ENCODE results near the gene RAD51C. TPM values are rescaled to one million over a fixed set of nuclear protein-coding genes. Genes with fewer than 3 reads are reported as not detected.
"Not testable (repeated sequence)": the region's sequence is repeated elsewhere in the genome, so short reads cannot be mapped to it uniquely, and the experiment has no call there.

The RAD51C gene
- total RNA-seq, 1 experiment from 2014 or later: 50.7 TPM

DNA sequence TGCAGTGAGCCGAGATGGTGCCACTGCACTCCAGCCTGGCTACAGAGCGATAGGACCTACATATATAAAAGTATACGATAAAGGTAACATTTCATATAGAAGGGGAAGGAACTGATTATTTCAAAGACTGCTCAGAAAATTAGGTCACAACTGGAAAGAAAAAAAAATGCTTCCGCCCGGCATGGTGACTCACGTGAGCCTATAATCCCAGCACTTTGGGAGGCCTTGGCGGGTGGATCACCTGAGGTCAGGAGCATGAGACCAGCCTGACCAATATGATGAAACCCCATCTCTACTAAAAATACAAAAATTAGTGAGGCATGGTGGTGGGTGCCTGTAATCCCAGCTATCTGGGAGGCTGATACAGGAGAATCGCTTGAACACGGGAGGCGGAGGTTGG is 8.4 kb upstream of the RAD51C start:
- DNase-seq (ENCODE audit: low read depth): peak; percentile 11

- not testable (repeated sequence) for DNase-seq (ENCODE audit: low read depth)
These were observed 7.9 kb upstream of the RAD51C start for GRCh38 chr17:58684462-58684861.

DNA sequence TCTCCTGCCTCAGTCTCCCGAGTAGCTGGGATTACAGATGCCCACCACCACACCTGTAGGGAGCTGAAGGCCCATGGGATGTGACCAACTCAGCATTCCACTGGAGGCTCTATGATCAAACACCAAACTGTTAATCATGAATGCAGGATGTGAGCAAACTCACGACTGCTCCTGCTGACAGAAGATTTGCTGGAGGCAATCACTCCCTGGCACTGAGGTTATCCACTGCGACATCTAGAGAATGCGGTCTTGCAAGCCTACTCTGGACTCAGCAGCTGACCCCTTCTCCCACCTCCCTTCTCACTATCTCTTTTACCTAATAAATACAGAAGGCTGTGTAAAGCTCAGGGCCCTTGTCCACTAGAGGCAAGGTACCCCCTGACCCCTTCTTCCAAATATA is 5.4 kb upstream of the RAD51C start:
- no peak for DNase-seq (ENCODE audit: low read depth)

GRCh38 chr17:58688521-58688920 is 3.9 kb upstream of the RAD51C start:
- DNase-seq (ENCODE audit: low read depth): no peak

DNA sequence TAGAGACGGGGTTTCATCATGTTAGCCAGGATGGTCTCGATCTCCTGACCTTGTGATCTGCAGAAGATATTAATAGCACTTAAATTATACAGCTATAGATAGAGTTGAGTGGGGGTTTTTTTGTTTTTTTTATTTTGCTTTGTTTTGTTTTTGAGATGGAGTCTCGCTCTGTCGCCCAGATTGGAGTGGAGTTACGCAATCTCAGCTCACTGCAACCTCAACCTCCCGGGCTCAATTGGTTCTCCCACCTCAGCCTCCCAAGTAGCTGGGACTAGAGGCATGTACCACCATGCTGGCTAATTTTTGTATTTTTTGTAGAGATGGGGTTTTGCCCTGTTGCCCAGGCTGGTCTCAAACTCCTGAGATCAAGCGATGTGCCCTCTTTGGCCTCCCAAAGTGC is 2.4 kb upstream of the RAD51C start:
- not testable (repeated sequence) for DNase-seq (ENCODE audit: low read depth)

GRCh38 chr17:58691701-58692238 is 632 bp upstream of the RAD51C start, which contains the start of gene TEX14:
Gene TEX14, minus strand, starts transcription at chr17:58692045. Its CDS starts 40,044 bp downstream, at chr17:58652001.
- no peak for DNase-seq (ENCODE audit: low read depth)

DNA sequence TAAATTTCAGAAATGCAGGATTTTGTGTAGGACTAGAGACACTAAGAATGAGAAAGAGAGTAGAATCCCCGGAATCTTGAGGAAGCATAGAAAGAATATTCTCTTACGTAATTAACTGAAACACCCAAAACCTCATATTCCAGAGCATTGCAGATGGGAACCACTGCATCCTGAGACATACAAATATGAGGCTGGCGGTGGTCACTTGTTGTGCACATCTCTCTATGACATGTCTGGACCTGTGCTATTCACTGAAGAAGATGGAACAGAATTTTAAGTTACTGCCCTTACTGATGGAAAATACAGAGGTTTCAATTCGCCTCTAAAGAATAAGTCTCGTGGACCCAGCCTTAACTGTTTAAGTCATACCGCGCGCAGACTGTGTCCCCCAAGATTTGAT is 806 bp downstream of the RAD51C start:
- DNase-seq (ENCODE audit: low read depth): no peak

GRCh38 chr17:58693751-58694150 is 1.3 kb downstream of the RAD51C start:
- no peak for DNase-seq (ENCODE audit: low read depth)

GRCh38 chr17:58694302-58694701 is 1.9 kb downstream of the RAD51C start:
- DNase-seq (ENCODE audit: low read depth): no peak

- no peak for DNase-seq (ENCODE audit: low read depth)
These were observed 2.4 kb downstream of the RAD51C start for GRCh38 chr17:58694826-58695225.

DNA sequence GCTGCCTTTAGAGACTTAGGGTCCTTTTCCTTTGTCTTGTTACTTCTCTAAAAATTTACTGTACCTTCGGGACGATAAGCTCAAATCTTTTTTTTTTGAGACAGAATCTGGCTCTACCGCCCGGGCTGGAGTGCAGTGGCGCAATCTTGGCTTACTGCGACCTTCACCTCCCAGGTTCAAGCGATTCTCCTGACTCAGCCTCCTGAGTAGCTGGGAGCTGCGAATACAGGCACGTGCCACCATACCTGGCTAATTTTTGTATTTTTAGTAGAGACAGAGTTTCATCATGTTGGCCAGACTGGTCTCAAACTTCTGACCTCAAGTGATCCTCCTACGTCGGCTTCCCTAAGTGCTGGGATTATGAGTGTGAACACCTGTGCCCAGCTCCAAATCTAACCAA is 7.4 kb downstream of the RAD51C start:
- DNase-seq (ENCODE audit: low read depth): no peak

DNA sequence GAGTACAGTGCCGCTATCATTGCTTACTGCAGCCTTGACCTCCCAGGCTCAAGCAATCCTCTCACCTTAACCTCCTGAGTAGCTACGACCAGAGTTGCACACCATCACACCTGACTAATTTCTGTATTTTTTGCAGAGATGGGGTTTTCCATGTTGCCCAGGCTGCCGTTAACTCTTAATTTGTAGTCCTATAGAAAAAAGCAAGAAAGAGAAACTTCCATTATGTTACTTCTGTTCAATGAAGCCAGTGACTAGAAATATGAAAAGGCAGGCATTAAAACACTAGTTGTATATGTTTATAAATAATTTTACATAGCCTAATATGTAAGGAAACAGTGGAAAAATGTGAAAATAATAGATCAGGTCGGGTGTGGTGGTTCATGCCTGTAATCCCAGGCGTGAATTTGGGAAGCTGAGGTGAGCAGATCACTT is 9.7 kb downstream of the RAD51C start:
- no peak for DNase-seq (ENCODE audit: low read depth)

GRCh38 chr17:58702708-58703107 is 10.3 kb downstream of the RAD51C start:
- DNase-seq (ENCODE audit: low read depth): no peak

GRCh38 chr17:58703137-58703915 is 10.9 kb downstream of the RAD51C start:
- DNase-seq (ENCODE audit: low read depth): peak; percentile 26

- DNase-seq (ENCODE audit: low read depth): no peak
These were observed 11.5 kb downstream of the RAD51C start for GRCh38 chr17:58703916-58704286.

DNA sequence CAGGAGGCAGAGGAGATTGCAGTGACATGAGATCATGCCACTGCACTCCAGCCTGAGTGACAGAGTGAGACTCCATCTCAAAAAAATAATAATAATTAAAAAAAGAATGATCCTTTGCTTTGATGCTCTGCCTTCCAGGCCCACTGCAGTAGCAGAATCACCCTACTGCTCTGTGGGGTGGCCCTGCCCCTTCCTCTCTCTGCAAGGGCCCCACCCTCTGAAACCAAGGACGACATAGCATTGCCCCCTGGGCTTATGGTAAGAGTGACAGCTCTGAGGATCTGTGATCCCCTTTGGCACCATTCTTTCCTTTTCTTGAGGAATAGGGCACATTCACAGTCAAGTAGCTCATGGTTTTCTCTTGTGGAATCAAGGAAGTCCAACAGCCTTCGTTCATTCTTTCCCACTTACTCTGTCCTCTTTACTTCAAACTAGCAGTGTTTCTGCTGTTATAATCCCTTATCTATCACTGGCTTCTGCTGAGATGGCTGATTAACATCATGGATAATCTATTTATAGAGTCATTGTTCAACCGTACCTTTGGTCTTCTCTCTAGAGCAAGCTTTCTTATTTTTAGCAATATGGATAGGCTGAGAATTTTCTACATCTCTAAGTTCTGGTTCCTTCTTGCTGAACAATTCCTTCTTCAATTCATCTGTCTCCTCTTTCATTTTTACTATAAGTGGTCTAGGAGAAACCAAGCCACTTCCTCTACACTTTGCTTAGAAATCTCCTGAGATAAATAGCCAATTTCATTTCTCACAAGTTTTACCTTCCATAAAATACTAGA is 14.1 kb downstream of the RAD51C start:
- no peak for DNase-seq (ENCODE audit: low read depth)

DNA sequence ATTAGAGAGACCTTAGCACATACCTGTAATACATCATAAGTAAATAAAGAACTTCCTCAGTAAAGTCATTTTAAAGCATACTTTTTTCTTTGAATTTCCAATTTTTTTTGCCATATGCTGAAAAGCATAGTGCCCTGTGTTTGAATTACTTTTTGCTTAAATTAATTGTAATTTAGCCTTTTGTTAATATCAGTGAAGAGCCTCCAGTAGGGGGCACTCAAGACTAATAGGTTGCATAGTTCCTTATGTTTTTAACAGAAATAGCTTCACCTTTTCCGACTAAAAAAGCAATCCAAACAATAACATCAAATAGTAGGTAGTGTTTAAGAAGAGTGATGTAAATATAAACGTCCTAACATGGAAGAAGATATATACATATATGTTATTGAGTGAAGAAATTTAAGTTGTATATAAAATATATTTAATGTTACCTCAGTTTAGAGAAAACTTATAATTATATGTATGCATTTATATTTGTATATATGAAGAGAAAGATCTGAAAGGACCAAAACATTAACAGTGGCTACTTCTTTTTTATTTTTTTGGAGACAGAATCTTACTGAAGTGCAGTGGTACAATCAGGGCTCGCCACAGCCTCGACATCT is 18.6 kb downstream of the RAD51C start:
- DNase-seq (ENCODE audit: low read depth): no peak

GRCh38 chr17:58722274-58722673 is 29.9 kb downstream of the RAD51C start:
- no peak for DNase-seq (ENCODE audit: low read depth)

GRCh38 chr17:58722696-58723095 is 30.3 kb downstream of the RAD51C start:
- DNase-seq (ENCODE audit: low read depth): no peak

DNA sequence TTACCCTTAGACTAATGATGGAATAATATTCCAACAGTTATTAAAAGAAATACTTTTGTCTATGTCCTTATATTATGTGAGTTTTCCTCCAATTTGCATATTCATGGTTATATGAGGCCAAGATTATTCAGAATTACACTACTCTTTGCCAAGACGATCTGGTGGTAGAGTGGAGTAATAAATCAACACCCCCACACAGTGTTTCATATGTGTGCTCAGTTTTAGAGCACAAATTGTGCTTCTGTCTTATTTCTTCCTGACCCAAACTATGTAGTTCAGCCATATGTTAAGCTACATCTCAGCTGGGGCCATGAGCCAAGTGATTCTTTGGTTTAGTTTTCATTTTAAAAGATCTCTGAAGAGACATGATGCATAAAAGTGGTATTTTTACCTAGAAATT is 36.4 kb downstream of the RAD51C start:
- DNase-seq (ENCODE audit: low read depth): no peak

GRCh38 chr17:58730937-58731336 is 38.5 kb downstream of the RAD51C start:
- DNase-seq (ENCODE audit: low read depth): no peak

DNA sequence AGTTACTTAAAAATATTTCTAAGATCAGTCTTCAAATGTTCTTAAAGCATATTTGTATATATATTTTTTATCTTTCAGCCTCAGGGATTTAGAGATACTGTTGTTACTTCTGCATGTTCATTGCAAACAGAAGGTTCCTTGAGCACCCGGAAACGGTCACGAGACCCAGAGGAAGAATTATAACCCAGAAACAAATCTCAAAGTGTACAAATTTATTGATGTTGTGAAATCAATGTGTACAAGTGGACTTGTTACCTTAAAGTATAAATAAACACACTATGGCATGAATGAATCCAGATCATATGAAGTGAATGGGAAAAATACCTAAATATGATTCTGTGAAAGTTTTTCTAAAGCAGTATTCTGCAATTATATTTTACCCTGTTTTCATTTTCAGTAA is 41.6 kb downstream of the RAD51C start:
- DNase-seq (ENCODE audit: low read depth): no peak
